Measurements from ENCODE around the gene SIRT3. TPM values are rescaled to one million over a fixed set of nuclear protein-coding genes. Genes with fewer than 3 reads are reported as not detected.

Gene SIRT3
- total RNA-seq, 1 donor from 2014 or later: 22.4 TPM

- peaks cover 21% of the 10 kb centered on the region for H3K27me3 Mint-ChIP-seq (ENCODE audit: insufficient read depth, low read depth)
- no peak overlapping the region for H3K4me3 Mint-ChIP-seq
- Histone ChIP-seq H4K20me1 (ENCODE audit: low read depth) (no peaks in the 10 kb centered on the region), H3K79me2 (ENCODE audit: low read depth) (no peaks in the 10 kb centered on the region), H3F3A (ENCODE audit: low read depth) (no peaks in the 10 kb centered on the region), H3K4me1 (peaks cover 4% of the 10 kb centered on the region), H3K36me3 (no peaks in the 10 kb centered on the region), H3K27ac (no peak overlapping the region), H3K4me3 (no peak overlapping the region), H3K4me2 (no peak overlapping the region), H3K9ac (no peak overlapping the region), H2AFZ (replicated peaks) (no peak overlapping the region), H3K27me3 (peaks cover 12% of the 10 kb centered on the region), H3K9me3 (ENCODE audit: low read depth) (no peaks in the 10 kb centered on the region)
- TF ChIP-seq EZH2 (IDR thresholded peaks at IDR 0.05) (no peak), CTCF (IDR thresholded peaks at IDR 0.05) (no peak), EZH2phosphoT487 (IDR thresholded peaks at IDR 0.05) (no peak)
- DNase-seq (ENCODE audit: low spot score): no peak
- H3K9me3 Mint-ChIP-seq: peaks cover 7% of the 10 kb centered on the region
- H3K27ac Mint-ChIP-seq: peak overlapping the region; percentile 62
- peaks cover 19% of the 10 kb centered on the region for H3K4me1 Mint-ChIP-seq
- H3K36me3 Mint-ChIP-seq: no peaks in the 10 kb centered on the region
Observed at GRCh38 chr11:282171-282570, 46.0 kb upstream of the SIRT3 start.

GRCh38 chr11:281486-282161 is 45.5 kb upstream of the SIRT3 start:
- TF ChIP-seq EZH2 (IDR thresholded peaks at IDR 0.05) (no peak), CTCF (IDR thresholded peaks at IDR 0.05) (no peak), EZH2phosphoT487 (IDR thresholded peaks at IDR 0.05) (no peak)
- Histone ChIP-seq H3K4me1 (peaks cover 4% of the 10 kb centered on the region), H2AFZ (replicated peaks) (no peak overlapping the region), H3K79me2 (ENCODE audit: low read depth) (no peaks in the 10 kb centered on the region), H3K36me3 (no peaks in the 10 kb centered on the region), H3K4me2 (no peak overlapping the region), H3K27ac (no peak overlapping the region), H3K9me3 (ENCODE audit: low read depth) (no peaks in the 10 kb centered on the region), H4K20me1 (ENCODE audit: low read depth) (no peaks in the 10 kb centered on the region), H3F3A (ENCODE audit: low read depth) (no peaks in the 10 kb centered on the region), H3K9ac (no peak overlapping the region), H3K4me3 (no peak overlapping the region), H3K27me3 (peaks cover 8% of the 10 kb centered on the region)
- no peaks in the 10 kb centered on the region for H3K36me3 Mint-ChIP-seq
- H3K27me3 Mint-ChIP-seq (ENCODE audit: insufficient read depth, low read depth): peaks cover 17% of the 10 kb centered on the region
- H3K9me3 Mint-ChIP-seq: peaks cover 7% of the 10 kb centered on the region
- H3K4me1 Mint-ChIP-seq: peaks cover 16% of the 10 kb centered on the region
- no peak for DNase-seq (ENCODE audit: low spot score)
- H3K27ac Mint-ChIP-seq: peak overlapping the region; percentile 62
- no peak overlapping the region for H3K4me3 Mint-ChIP-seq

DNA sequence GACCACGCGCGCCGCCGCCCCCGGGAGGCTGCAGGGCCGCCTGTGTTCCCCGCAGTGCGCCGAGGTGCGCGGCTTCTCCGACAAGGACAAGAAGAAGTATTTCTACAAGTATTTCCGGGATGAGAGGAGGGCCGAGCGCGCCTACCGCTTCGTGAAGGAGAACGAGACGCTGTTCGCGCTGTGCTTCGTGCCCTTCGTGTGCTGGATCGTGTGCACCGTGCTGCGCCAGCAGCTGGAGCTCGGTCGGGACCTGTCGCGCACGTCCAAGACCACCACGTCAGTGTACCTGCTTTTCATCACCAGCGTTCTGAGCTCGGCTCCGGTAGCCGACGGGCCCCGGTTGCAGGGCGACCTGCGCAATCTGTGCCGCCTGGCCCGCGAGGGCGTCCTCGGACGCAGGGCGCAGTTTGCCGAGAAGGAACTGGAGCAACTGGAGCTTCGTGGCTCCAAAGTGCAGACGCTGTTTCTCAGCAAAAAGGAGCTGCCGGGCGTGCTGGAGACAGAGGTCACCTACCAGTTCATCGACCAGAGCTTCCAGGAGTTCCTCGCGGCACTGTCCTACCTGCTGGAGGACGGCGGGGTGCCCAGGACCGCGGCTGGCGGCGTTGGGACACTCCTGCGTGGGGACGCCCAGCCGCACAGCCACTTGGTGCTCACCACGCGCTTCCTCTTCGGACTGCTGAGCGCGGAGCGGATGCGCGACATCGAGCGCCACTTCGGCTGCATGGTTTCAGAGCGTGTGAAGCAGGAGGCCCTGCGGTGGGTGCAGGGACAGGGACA is 44.8 kb upstream of the SIRT3 start:
- no peak overlapping the region for H3K9ac ChIP-seq
- H2AFZ ChIP-seq (replicated peaks): no peak overlapping the region
- Mint-ChIP-seq H3K9me3 (peaks cover 7% of the 10 kb centered on the region), H3K27me3 (ENCODE audit: insufficient read depth, low read depth) (peaks cover 17% of the 10 kb centered on the region), H3K4me1 (peaks cover 16% of the 10 kb centered on the region), H3K27ac (no peak overlapping the region), H3K36me3 (no peaks in the 10 kb centered on the region), H3K4me3 (no peak overlapping the region)
- no peaks in the 10 kb centered on the region for H3K79me2 ChIP-seq (ENCODE audit: low read depth)
- H3K4me1 ChIP-seq: peaks cover 4% of the 10 kb centered on the region
- DNase-seq (ENCODE audit: low spot score): no peak
- H3K36me3 ChIP-seq: no peaks in the 10 kb centered on the region
- H3K27ac ChIP-seq: no peak overlapping the region
- no peaks in the 10 kb centered on the region for H3K9me3 ChIP-seq (ENCODE audit: low read depth)
- TF ChIP-seq EZH2 (IDR thresholded peaks at IDR 0.05) (no peak), CTCF (IDR thresholded peaks at IDR 0.05) (no peak), EZH2phosphoT487 (IDR thresholded peaks at IDR 0.05) (no peak)
- no peak overlapping the region for H3K4me2 ChIP-seq
- no peaks in the 10 kb centered on the region for H4K20me1 ChIP-seq (ENCODE audit: low read depth)
- H3K4me3 ChIP-seq: no peak overlapping the region
- H3F3A ChIP-seq (ENCODE audit: low read depth): no peaks in the 10 kb centered on the region
- peaks cover 8% of the 10 kb centered on the region for H3K27me3 ChIP-seq

Data from neural progenitor cell (in vitro differentiated cells).